Fibroblast of skin of right biceps (primary cell): ENCODE results near the gene EIF4G3.
A peak's percentile ranks its signal among the peaks of the same experiment; 100 is the strongest.
"Not testable (repeated sequence)": the region's sequence is repeated elsewhere in the genome, so short reads cannot be mapped to it uniquely, and the experiment has no call there.

Source experiments
- DNase-seq: peaks from one replicate; pipeline ENCODE4 v3.0.0-alpha.2; 2013

Gene EIF4G3

GRCh38 chr1:20867847-20868246 lies 308.9 kb downstream of the EIF4G3 start:
- DNase-seq: peak; percentile 31

DNA sequence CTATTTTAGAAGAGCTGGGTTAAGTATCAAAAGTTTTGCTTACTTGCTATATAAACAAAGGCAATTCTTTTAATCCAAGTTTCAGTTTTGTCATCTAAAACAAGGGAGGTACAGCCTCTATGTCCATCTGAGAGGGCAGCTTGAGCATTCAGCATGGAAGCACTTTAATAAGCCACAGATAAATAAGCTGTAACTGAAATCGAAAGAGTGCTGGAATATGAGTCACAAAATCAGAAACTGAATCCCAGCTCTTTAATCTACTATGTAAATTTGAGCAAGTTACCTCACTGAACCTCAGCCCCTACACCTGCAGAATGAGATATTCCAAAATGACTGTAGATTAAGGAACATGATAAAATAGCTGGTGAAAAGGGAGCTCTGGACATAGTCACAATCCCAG lies 309.6 kb downstream of the EIF4G3 start:
- no peak for DNase-seq

DNA sequence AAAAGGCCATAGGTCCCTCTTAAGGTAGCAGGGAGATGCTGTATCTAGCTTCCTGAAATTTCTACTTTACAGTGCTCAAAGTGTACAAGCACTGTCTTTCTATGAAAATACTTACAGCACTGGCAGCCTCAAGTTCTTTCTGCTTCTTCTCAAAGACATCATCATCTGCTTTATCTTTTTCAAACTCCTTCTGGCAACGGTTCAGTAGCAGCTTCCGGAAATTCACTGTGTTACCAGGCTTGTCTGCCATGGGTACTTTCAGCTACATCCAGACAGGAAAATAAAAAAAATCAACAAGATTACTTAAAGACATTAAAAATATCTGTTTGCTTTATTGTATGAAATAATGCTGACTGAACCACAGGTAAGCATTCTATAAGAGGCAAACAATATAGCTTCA lies 311.7 kb downstream of the EIF4G3 start:
- no peak for DNase-seq

DNA sequence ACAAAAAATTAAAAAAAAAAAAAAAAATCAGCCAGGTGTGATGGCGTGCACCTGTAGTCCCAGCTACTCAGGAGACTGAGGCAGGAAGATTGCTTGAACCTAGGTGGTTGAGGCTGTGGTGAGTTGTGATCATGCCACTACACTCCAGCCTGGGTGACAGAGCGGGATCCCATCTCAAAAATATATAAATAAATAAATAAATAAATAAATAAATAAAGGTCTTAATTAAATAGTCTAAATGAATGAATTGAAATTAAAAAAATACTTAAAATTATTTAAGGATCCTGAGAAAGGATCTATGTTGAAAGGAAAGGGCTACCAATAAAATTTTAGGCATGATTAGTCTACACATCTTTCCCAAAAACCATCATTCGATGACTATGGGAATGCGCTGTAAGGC lies 322.2 kb downstream of the EIF4G3 start:
- DNase-seq: no peak

DNA sequence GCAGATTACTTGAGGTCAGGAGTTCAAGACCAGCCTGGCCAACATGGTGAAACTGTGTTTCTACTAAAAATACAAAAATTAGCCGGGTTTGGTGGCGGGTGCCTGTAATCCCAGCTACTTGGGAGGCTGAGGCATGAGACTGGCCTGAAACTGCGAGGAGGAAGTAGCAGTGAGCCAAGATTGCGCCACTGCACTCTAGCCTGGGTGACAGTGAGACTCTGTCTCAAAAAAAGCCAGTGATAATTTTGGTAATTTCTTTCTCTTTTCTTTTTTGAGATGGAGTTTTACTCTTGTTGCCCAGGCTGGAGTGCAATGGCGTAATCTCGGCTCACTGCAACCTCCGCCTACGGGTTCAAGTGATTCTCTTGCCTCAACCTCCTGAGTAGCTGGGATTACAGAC lies 324.9 kb downstream of the EIF4G3 start:
- DNase-seq: not testable (repeated sequence)

DNA sequence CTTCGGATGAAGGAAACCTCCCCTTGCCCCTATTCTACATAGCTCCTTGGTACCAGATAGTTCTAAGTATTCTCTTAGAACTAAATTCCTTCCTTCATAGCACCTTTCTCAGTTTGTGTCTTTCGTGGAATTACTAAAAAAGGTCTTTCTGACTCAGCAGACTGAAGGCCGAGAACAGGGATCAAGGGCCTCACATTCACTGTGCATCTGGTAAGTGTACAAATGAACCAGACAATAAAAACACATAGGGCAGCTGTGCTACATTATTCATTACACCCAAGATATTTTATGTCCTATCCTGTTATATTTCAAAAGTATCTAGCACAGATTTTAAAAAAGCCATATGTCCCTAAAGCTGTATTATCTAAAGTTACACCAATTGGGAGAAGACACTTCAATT lies 326.7 kb downstream of the EIF4G3 start:
- no peak for DNase-seq

DNA sequence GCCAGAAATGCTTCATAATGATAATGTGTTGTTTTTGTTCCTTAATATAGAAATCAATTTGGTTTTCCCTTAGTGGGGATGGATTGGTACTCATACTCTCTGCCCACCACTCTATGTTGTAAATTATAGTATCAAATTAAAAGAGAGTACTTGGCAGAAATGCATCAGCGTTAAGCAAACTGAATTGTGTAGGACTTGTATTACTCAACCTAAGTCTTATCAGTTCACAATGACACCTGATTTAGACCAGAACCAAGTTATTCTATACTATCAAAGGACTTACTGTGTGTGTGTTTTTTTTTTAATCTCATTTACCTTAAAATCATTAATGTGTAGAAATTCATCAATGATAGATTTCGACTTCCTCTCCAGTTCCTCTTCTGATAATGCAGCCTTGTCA lies 327.6 kb downstream of the EIF4G3 start:
- no peak for DNase-seq

- DNase-seq: peak; percentile 10
These were observed 328.5 kb downstream of the EIF4G3 start for GRCh38 chr1:20848162-20848561.

- DNase-seq: peak; percentile 56
These were observed 329.1 kb downstream of the EIF4G3 start for GRCh38 chr1:20847611-20848080.

DNA sequence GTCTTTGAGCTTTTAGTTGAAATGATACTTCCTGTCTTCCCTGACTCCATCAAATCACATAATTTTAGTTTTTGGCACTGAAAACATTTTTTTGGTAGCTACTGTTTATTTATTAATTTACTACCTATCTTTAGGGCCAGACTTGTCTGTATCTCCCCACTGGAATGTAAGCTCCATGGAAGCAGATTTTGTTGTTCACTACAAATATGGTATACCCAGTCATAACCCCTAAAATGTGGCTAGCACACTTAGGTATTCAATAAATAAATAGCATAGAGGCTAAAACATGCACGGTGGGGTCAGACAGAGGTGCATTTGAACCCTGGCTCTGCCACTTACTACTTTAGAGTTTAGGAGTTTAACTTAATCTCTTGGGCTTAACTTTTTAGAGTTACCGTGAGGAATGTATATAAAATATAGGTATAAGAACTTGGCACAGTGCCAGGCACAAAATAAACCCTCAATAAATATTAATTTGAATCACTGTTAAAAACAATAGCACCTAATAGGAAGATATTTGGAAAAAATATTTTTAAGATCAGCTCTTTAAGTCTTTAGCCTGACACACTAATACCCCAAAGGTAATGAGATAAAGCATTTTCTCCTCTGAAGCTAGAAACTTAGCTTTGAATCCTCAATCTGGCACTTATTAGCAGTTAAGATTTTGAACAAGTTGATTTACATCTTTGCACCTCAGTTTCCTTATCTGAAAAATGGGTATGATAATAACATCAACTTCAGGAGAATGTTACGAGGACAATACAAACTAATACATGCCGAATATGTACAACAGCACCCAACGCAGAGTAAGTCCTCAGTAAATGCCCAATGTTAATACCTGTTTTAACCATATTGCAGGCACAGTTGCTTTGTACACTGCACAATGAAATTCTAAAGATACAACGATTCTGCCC lies 330.0 kb downstream of the EIF4G3 start:
- no peak for DNase-seq

- no peak for DNase-seq
These were observed 336.0 kb downstream of the EIF4G3 start for GRCh38 chr1:20840731-20841130.

DNA sequence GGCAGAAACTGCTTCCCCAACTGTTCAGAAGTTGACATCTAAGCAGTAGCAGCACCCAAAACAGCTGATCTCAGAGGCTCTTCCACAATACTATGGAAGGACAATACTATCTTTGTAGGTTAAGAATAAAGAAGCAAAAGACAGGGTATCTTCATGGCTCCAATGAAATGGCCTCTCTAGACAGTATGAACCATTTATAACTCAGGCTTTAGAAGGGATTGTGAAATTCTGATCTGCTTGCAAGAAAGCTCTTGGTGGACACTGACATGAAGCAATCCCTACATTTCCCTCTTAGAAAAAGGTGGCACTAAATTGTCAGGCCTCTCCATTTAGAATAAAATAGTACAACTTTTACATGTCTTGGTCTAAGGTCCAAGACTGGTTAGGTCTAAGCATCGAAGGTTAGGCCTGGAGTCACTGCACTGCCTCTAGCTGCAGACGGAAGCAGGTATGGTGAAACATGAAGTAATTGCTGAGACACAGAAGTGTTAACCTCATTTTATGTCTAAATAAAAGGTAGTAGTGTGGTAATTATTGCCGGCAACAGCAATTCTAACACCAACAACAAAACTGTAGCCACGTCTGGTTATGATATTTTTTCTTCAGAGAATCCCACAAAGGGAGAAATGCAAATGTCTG lies 339.0 kb downstream of the EIF4G3 start:
- no peak for DNase-seq

- DNase-seq: no peak
These were observed 340.5 kb downstream of the EIF4G3 start for GRCh38 chr1:20836230-20836629.

DNA sequence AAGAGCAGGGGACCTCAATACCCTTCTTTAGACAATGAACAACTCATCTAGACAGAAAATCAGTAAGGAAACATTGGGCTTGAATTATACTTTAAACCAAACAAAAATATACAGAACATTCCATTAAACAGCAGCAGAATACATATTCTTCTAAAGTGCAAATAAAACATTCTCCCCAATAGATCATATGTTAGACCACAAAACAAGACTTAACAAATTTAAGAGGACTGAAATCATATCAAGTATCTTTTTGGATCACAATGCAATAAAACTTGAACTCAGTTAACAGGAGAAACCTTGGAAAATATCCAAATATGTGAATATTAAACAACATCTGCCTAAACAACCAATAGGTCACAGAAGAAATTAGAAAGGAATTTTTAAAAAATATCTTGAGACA lies 341.9 kb downstream of the EIF4G3 start:
- DNase-seq: no peak

DNA sequence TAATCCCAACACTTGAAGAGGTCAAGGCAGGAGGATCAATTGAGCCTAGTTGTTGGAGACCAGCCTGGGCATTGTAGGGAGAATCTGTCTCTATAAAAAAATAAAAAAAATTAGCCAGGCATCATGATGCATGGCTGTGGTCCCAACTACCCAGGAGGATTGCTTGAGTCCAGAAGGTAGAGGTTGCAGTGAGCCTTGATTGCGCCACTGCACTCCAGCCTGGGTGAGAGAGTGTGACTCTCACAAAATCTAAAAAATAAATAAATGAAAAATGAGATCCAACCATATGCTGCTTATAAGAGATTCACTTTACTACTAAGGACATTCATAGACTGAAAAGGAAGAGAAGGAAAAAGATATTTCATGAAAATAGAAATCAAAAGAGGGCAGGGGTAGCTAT lies 342.5 kb downstream of the EIF4G3 start:
- no peak for DNase-seq

- DNase-seq: no peak
These were observed 346.3 kb downstream of the EIF4G3 start for GRCh38 chr1:20830378-20830777.

- DNase-seq: no peak
These were observed 346.8 kb downstream of the EIF4G3 start for GRCh38 chr1:20829946-20830345.

GRCh38 chr1:20829531-20829930 lies 347.2 kb downstream of the EIF4G3 start:
- no peak for DNase-seq

DNA sequence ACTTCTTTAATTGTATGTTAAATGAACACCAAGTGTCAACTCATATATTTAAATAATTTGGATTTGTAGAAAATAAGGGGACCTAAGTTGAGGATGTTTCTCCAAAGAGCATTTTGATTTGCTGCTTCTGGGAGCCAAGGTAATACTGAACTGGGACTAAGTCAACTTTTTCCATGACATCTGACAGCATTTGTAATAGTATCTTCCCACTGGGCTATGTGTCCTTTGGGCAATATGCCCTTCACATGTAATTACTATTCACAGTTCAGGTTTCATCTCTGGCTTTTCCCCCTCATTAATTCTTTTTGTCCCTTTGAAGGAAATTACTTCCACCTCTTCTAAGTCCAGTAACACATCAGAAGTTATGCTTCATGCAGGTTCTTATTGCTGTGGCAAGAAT lies 352.9 kb downstream of the EIF4G3 start:
- DNase-seq: no peak

- DNase-seq: no peak
These were observed 355.2 kb downstream of the EIF4G3 start for GRCh38 chr1:20821466-20821865.

DNA sequence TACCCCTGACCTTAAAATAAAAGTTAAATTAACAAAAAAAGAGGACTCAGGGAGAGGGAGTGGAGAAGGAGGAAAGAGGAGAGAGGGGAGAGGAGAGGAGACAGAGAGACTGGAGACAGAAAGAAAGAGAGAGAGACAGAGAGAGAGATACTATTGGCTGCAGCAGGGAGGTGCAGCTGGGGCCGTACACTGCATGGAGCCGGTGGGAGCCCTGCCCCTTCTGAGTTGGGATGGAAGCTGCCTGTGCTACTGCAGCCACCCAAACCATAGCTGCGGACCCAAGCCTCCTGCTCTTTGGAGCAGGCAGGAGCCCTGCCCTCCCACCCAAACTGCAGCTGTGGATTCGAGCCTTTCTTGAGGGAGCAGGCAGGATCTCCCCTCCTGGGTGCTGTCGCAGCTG lies 356.9 kb downstream of the EIF4G3 start:
- no peak for DNase-seq

GRCh38 chr1:20814534-20814871 lies 362.2 kb downstream of the EIF4G3 start:
- DNase-seq: no peak

DNA sequence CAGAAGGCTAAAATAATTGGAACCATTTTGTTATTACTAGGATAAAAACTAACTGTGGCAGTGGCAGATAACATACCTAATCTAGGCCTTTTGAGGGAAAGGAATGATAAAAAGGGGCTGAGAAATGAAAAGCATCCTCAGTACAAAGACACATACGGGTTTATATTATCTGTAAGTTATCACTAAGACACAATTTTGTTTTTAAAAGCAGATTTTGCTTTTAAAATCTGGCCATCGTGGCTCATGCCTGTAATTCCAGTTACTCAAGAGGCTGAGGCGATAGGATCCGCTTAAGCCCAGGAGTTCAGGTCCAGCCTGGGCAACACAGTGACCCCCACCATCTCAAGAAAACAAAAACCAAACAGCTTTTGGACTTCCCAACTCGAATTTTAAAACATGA lies 364.8 kb downstream of the EIF4G3 start:
- no peak for DNase-seq

DNA sequence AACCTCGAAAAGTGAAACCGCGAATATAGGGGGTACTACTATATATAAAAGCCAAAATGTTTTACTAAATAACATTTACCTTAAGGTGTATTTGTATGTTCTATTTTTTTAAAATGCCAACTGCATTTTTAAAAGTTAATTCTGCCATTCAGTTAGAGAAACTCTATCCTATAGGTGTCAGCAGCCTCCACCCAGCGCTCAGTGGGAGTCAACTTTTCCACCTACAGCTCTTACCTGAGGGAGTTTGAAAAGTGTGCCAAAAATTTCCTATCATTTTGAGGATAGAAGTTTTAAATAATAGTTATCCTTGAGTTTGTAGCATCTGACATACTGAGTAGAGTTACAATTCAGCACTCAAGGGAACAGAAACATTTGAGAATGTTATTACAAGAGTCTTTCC lies 383.5 kb downstream of the EIF4G3 start:
- DNase-seq: no peak

DNA sequence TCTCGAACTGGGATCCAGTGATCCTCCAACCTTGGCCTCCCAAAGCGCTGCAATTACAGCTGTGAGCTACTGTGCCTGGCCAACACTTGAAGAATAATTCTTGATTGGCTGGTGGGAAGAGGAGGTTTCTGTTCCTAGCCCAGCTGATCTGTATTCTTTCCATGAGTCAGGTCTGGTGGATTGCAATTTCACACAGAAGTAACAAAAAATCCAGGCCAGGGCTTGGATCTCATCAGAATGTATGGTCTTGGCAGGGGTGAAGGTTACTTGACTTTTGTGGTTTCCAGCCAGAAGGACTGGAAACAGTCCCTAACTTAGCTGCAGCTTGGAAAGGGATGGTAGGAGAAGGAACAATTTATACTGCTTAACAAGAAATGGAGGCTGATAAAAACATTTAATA lies 384.5 kb downstream of the EIF4G3 start:
- DNase-seq: peak; percentile 57
